Fibroblast of villous mesenchyme (primary cell): Measurements from ENCODE around the gene FBXL17. TPM values are rescaled to one million over a fixed set of nuclear protein-coding genes. Genes with fewer than 3 reads are reported as not detected.

Source experiments
- DNase-seq: peaks from one replicate; pipeline ENCODE4 v3.0.0-alpha.2; 2010; ENCODE audit warnings: low read depth
- H3K4me3 ChIP-seq: 2 replicates; pipeline ENCODE4 v1.5.1; 2011; ENCODE audit warnings: low read depth, mild to moderate bottlenecking, low read length
- total RNA-seq: library from RNA; depleted of rRNA; stranded (reverse); fragments of >200 nt; gene quantifications from 2 replicates; pipeline ENCODE4 v1.2.3, GENCODE V29; 2012
- TF ChIP-seq, protein P1 (sequence below): IDR thresholded peaks from 2 replicates; pipeline ENCODE4 v1.5.1; 2012; ENCODE audit warnings: low read depth, mild to moderate bottlenecking, low read length; ENCODE audit not compliant: insufficient read depth

Gene FBXL17
- total RNA-seq, 1 donor, result 20.3 TPM

DNA sequence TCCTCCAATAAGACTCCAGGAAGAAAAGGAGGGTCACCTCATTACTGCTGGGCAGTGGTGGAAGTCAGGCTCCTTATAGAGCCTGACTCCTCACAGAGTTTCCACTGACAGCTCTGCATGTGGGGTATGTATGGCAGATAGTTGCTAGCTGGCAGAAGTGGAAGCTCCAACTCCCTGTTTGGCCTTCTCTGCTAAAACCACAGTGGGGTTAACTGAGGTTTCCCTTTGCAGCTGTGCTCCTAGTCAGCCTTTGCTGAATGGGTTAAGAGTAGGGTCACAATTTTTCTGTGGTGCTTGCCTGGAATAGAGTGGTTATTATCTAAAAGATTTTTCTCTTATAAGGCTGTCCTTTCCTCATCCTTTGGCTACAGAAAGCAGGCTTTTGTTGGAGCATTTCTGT lies 327.5 kb downstream of the FBXL17 start:
- TF ChIP-seq, protein P1, sequence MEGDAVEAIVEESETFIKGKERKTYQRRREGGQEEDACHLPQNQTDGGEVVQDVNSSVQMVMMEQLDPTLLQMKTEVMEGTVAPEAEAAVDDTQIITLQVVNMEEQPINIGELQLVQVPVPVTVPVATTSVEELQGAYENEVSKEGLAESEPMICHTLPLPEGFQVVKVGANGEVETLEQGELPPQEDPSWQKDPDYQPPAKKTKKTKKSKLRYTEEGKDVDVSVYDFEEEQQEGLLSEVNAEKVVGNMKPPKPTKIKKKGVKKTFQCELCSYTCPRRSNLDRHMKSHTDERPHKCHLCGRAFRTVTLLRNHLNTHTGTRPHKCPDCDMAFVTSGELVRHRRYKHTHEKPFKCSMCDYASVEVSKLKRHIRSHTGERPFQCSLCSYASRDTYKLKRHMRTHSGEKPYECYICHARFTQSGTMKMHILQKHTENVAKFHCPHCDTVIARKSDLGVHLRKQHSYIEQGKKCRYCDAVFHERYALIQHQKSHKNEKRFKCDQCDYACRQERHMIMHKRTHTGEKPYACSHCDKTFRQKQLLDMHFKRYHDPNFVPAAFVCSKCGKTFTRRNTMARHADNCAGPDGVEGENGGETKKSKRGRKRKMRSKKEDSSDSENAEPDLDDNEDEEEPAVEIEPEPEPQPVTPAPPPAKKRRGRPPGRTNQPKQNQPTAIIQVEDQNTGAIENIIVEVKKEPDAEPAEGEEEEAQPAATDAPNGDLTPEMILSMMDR, result no peak
- H3K4me3 ChIP-seq, result no peak overlapping the region
- DNase-seq, result no peak

DNA sequence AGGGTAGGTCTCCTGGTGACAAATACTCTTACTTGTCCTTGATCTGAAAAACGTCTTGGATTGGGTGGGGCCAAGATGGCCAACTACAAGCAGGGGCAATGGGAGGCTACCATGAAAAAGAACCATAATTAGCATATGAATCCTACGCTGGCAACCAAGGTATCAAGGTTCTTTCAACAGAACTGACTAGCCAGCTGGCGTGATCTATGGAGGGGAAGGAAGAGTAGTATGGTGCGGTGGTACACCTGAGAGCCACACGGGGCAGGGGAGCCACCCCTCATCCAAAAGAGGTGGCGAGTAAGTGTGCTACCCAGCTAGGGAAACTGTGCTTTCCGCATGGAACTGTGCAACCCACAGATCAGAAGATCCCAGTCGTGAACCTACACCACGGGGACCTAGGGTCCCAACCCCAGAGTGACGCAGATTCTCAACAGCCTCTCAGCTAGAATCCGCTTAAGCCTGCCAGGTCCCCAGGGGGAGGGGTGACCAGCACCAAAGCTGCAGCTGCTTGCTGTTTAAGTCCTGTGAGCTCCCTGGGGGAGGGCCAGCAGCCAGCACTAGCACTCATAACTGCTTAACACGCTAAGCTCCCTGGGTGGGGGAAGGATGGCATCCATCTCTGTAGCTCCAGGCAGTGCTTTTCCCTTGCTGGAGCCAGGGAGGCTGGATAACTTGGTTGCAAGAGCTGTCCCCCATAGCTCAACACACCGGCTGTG lies 334.8 kb downstream of the FBXL17 start:
- no peak for DNase-seq
- H3K4me3 ChIP-seq, result no peak overlapping the region
- TF ChIP-seq, protein P1, result no peak

DNA sequence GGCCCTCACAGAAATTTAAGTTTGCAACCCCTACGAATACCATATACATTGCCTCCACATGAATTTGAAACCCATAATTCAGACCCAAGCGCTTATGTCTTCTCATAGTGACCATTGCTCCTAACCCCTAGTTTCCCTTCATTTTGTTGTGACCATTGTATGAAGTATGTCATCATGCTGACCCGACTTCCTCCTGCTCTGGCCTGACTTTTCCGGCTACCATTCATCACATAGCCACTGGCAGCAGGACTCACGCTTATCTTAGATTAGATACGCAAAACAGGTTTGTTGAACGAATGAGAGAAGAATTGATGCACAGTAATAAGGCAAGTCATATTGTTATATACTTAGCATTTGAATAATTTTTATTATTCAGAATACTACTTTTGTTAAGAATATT lies 345.4 kb downstream of the FBXL17 start:
- no peak overlapping the region for H3K4me3 ChIP-seq
- TF ChIP-seq, protein P1, result no peak
- no peak for DNase-seq

DNA sequence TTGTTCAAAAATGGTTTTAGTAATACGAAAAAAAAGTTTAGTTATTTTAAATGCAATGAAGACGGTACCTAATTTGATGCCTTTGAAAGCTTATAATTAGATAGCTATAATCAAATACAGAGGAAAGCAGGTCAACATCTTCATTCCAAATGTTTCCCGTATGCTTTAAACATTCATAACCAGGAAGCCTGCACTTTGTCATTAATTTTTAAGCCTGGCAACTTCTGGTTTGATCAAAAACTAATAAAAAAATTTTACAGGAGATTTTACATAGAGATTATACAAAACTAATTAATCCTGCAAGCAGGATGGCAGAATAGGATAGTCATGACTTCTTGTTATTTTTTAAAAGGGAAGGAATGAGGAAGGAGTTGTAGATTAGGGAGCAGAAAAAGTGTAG lies 353.0 kb downstream of the FBXL17 start:
- TF ChIP-seq, protein P1, result no peak
- no peak for DNase-seq
- H3K4me3 ChIP-seq, result no peak overlapping the region

DNA sequence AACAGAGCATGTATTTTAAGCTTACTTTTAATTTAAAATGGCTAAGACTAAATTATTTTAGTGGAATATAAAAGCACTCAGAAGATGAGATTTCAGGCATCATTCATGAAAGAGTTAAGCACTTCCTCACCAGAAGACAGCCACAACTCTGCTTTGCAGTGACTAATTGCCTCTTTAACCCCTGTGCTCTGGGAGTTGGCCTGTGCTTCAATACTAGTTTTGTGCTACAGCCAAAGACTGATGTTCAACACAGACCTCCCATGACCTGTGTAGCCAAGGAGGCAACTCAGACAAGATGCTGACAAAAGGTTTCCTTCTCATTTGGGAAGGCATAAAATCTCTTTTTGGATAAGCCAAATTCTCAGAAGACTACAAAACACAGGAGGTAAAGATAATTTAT lies 353.5 kb downstream of the FBXL17 start:
- no peak overlapping the region for H3K4me3 ChIP-seq
- TF ChIP-seq, protein P1, result no peak

DNA sequence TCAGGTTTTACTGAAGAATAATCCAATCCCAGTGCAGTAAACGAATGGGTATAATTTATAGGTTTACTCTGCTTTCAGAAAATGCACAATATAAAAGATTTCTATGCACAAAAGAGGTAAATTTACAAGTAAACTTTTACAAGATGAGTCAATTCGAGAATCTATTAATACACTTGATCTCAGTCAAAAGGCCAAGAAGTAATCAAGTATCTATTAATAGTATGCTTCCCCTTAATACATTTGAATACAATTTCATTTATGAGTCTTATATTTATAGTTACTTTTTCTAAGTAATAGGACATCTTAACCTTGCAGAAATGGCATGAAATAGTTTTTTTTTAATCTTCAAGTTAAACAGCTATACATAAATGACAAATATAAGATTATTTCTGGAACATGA lies 355.9 kb downstream of the FBXL17 start:
- no peak for DNase-seq
- TF ChIP-seq, protein P1, result no peak
- no peak overlapping the region for H3K4me3 ChIP-seq

More for the DNA sequence above, 353.5 kb downstream of the FBXL17 start:
- DNase-seq, result peak; percentile 5

DNA sequence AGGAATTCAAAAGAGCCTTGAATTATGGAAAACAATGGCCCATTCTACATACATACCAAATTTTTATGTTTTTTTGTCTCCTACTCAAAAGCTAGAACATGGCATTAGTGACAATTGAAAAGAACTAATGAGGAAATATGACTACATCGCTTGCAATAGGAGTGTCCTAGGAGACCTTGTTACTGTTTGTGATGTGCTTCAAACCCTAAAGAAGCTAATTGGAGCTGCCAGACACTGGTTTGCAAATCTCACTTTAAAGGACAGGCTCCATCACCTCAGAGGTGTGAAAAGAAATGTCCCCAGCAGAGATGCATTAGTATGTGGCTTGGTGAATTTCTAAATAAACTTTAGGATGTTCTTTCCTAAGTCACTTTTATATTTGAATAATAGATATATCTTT lies 356.9 kb downstream of the FBXL17 start:
- DNase-seq, result peak; percentile 11
- TF ChIP-seq, protein P1, result no peak
- no peak overlapping the region for H3K4me3 ChIP-seq
